GM12873 (cell line): ENCODE data around the gene ITGA8.

Experiments used
- TF ChIP-seq, protein P1 (sequence below): IDR thresholded peaks from 2 replicates; pipeline ENCODE4 v1.5.1; 2012; ENCODE audit warnings: low read depth, mild to moderate bottlenecking, moderate library complexity, low read length, control low read depth; ENCODE audit not compliant: insufficient read depth; ENCODE audit errors: missing control alignments

The ITGA8 gene

GRCh38 chr10:15719899-15720634 lies at the start of gene ITGA8:
Gene ITGA8 (minus strand): TSS chr10:15719922. CDS start chr10:15719771, 151 bp downstream.
- TF ChIP-seq, protein P1, sequence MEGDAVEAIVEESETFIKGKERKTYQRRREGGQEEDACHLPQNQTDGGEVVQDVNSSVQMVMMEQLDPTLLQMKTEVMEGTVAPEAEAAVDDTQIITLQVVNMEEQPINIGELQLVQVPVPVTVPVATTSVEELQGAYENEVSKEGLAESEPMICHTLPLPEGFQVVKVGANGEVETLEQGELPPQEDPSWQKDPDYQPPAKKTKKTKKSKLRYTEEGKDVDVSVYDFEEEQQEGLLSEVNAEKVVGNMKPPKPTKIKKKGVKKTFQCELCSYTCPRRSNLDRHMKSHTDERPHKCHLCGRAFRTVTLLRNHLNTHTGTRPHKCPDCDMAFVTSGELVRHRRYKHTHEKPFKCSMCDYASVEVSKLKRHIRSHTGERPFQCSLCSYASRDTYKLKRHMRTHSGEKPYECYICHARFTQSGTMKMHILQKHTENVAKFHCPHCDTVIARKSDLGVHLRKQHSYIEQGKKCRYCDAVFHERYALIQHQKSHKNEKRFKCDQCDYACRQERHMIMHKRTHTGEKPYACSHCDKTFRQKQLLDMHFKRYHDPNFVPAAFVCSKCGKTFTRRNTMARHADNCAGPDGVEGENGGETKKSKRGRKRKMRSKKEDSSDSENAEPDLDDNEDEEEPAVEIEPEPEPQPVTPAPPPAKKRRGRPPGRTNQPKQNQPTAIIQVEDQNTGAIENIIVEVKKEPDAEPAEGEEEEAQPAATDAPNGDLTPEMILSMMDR = no peak

GRCh38 chr10:15764892-15765454 lies 45.3 kb upstream of the ITGA8 start:
- TF ChIP-seq, protein P1 = no peak

DNA sequence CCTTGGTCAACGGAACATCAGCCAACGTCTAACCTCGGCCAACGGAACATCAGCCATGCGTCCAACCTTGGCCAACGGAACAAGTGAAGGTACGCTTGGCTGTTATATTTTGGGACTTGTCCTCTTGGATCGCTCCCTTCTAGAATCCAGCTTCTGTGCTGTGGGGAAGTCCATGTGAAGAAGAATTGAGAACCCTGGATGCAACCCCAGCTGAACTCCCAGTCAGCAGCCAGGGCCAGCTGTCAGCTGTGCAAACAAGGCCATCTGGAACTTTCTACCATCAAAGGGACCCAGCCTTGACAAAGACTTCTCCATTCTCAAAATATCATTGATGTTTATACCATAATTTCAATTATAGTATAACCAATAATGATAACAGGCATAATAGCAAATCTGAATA lies 43.3 kb upstream of the ITGA8 start:
- TF ChIP-seq, protein P1 = no peak

DNA sequence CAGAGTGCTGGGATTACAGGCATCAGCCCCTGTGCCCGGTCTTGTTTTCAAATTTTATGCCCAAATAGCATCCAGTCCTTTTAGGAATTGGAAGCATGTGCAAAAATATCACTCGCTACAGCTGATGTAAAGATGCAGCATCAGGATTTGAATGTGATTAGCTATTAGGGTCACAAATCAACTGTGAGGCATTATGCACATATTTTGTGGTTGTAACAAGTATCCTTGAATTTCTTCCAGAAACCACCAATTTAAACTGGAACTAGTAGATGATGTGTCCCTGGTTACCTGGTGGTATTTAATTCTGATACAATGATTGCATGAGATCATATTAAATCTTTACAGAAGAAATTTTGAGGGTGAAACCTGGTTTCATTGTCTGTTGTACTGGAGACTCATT lies 41.0 kb upstream of the ITGA8 start:
- TF ChIP-seq, protein P1 = no peak

DNA sequence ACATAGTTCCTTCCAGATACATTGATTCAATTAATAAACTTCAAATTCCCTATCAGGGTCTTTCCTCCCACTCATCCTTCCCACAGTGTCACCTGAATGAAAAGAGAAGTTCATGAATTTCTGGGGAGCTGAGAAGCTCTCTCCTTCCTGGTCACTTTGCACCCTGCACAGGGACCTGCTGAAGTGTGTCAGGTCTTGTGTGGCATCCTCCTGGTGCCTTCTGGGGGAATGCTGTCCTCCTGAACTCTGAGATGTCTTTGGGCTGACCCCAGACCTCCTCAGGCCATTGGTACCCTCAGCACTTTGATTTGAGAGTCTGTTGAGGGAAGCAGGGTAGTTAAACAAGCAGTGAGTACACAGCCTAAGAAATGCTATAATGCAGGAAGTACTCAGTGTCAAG lies 39.5 kb upstream of the ITGA8 start:
- TF ChIP-seq, protein P1 = no peak

GRCh38 chr10:15758618-15759017 lies 38.9 kb upstream of the ITGA8 start:
- TF ChIP-seq, protein P1 = no peak

DNA sequence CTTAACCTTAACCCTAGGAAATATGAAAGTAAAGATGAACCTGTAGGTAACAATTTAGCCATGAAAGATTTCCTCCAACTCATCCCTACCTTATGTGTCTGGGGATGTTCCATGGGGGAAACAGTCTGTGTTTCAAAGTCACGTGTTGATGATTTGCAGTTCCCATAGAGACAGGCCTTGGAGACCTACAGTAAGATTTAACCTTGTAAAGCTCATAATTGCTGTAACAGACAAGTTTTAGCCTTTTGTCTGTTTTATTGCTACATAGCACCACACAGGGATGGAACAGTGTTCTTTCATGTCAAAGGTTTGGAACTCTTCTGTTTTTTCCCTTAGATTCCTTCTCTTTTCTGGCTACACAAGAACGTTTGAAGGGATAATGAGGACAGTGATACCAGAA lies 35.2 kb upstream of the ITGA8 start:
- TF ChIP-seq, protein P1 = no peak
